HepG2 (cell line): ENCODE data around the gene FAM114A1. TPM values are rescaled to one million over a fixed set of nuclear protein-coding genes. Genes with fewer than 3 reads are reported as not detected.

Experiments
- ATAC-seq: fragments of 200-7000 bp; cut with Tn5 transposase; 3 replicates; pipeline ENCODE4 v1.9.1; 2020; ENCODE audit warnings: mild to moderate bottlenecking, moderate library complexity
- BruUV-seq: library from RNA; stranded (reverse); fragments of 400-500 nt; replicated peaks from 2 replicates; lab custom pipeline; 2021; lab: Mats Ljungman, UMichigan
- CTCF ChIA-PET: fragments of 300-600 bp; formaldehyde crosslinking; extraction: SDS; loops from one replicate; lab custom pipeline; 2021; ENCODE audit warnings: low total read pairs, inconsistent platforms, low intra/inter-chr PET ratio; lab: Yijun Ruan, JAX
- POLR2A ChIA-PET: fragments of 350-600 bp; sonication (Branson Sonifier 250); formaldehyde crosslinking; loops from one replicate; lab custom pipeline; 2020; ENCODE audit warnings: antibody characterized with exemption, inconsistent platforms; lab: Yijun Ruan, JAX
- DNase-seq: peaks from one replicate; pipeline ENCODE4 v3.0.0-alpha.2; 2015; ENCODE audit warnings: low spot score
- FAIRE-seq: peaks from 3 replicates; lab custom pipeline; 2011; peaks lifted over from hg19 to GRCh38; lab: Jason Lieb, UNC
- H2AFZ ChIP-seq: one replicate; pipeline ENCODE4 v1.6.1; 2011; ENCODE audit warnings: low read length, inconsistent platforms
- H3K27ac ChIP-seq: fragments of 300-600 bp; 3 replicates; pipeline ENCODE4 v1.8.0; 2011; ENCODE audit warnings: mixed run types, mild to moderate bottlenecking, mixed read lengths, low read length, inconsistent platforms; ENCODE audit not compliant: insufficient read depth; ENCODE audit errors: extremely low read length
- H3K27me3 ChIP-seq, 2 experiments: fragments of 200-600 bp in 1 of 2; 2 replicates in 1 of 2; 3 replicates in 1 of 2; pipeline versions ENCODE4 v1.6.0 to v1.8.0; 2011; ENCODE audit warnings: low read length in 2 of 2, mild to moderate bottlenecking in 2 of 2, moderate library complexity in 2 of 2, inconsistent platforms in 1 of 2; ENCODE audit not compliant: insufficient read depth in 2 of 2, control insufficient read depth in 1 of 2
- H3K36me3 ChIP-seq, 2 experiments: fragments of 200-600 bp in 1 of 2; replicated peaks in 1 of 2; 2 replicates in 1 of 2; 3 replicates in 1 of 2; pipeline versions ENCODE4 v1.5.1 to v1.8.0; 2011; ENCODE audit warnings: low read length in 2 of 2, inconsistent platforms in 1 of 2; ENCODE audit not compliant: insufficient read depth in 2 of 2, control insufficient read depth in 1 of 2
- H3K4me1 ChIP-seq: 2 replicates; pipeline ENCODE4 v1.5.1; 2012; ENCODE audit warnings: low read length, inconsistent platforms; ENCODE audit not compliant: insufficient read depth
- H3K4me2 ChIP-seq: 2 replicates; pipeline ENCODE4 v1.6.0; 2011; ENCODE audit warnings: low read depth, low read length, inconsistent platforms
- H3K4me3 ChIP-seq, 3 experiments: fragments of 200-600 bp in 1 of 3; sonication (generic), shearing (Covaris generic) in 1 of 3; replicated peaks in 1 of 3; 2 replicates each; pipeline ENCODE4 v1.5.1; 2011 to 2016; ENCODE audit warnings: low read length in 3 of 3, inconsistent platforms in 2 of 3, low read depth in 2 of 3, mild to moderate bottlenecking in 2 of 3, control low read depth in 1 of 3, mixed read lengths in 1 of 3; ENCODE audit not compliant: insufficient read depth in 1 of 3
- H3K79me2 ChIP-seq: one replicate; pipeline ENCODE4 v1.6.1; 2011; ENCODE audit warnings: low read length, inconsistent platforms; ENCODE audit not compliant: insufficient read depth
- H3K9ac ChIP-seq: 2 replicates; pipeline ENCODE4 v1.6.0; 2011; ENCODE audit warnings: mild to moderate bottlenecking, low read depth, low read length, inconsistent platforms; ENCODE audit not compliant: insufficient read depth
- H3K9me3 ChIP-seq: 2 replicates; pipeline ENCODE4 v1.5.1; 2012; ENCODE audit warnings: mild to moderate bottlenecking, low read length
- H4K20me1 ChIP-seq: 2 replicates; pipeline ENCODE4 v1.6.0; 2011; ENCODE audit warnings: inconsistent platforms, mild to moderate bottlenecking, low read length, moderate library complexity; ENCODE audit not compliant: insufficient read depth
- BCLAF1 ChIP-seq: fragments of 450-650 bp; IDR thresholded peaks from 2 replicates; pipeline ENCODE4 v1.6.1; 2017; ENCODE audit warnings: mild to moderate bottlenecking
- JUNB ChIP-seq: sonication (generic); formaldehyde crosslinking; IDR thresholded peaks from 2 replicates; pipeline ENCODE4 v1.8.0; 2022; ENCODE audit warnings: missing genetic modification reagents, mild to moderate bottlenecking, borderline replicate concordance
- ONECUT2 ChIP-seq: sonication (generic); formaldehyde crosslinking; IDR thresholded peaks from 2 replicates; pipeline ENCODE4 v1.4.0; 2020; ENCODE audit warnings: missing genetic modification reagents
- RCOR2 ChIP-seq: IDR thresholded peaks from 2 replicates; pipeline ENCODE4 v1.6.1; 2016; ENCODE audit warnings: missing biosample characterization, missing genetic modification reagents
- TCF7 ChIP-seq: sonication (generic); IDR thresholded peaks from 2 replicates; pipeline ENCODE4 v1.6.1; 2016; ENCODE audit warnings: antibody characterized with exemption, low read depth
- ZBTB4 ChIP-seq: sonication (generic); formaldehyde crosslinking; IDR thresholded peaks from 2 replicates; pipeline ENCODE4 v1.4.0; 2020; ENCODE audit warnings: missing genetic modification reagents, mild to moderate bottlenecking, borderline replicate concordance
- ZNF101 ChIP-seq: sonication (generic); formaldehyde crosslinking; IDR thresholded peaks from 2 replicates; pipeline ENCODE4 v1.4.0; 2020; ENCODE audit warnings: mild to moderate bottlenecking, low read depth, missing genetic modification reagents, borderline replicate concordance
- ZNF558 ChIP-seq: sonication (generic); formaldehyde crosslinking; IDR thresholded peaks from 2 replicates; pipeline ENCODE4 v1.9.0; 2022; ENCODE audit warnings: mild to moderate bottlenecking, missing genetic modification reagents, borderline replicate concordance
- ZNF749 ChIP-seq: sonication (generic); formaldehyde crosslinking; IDR thresholded peaks from 2 replicates; pipeline ENCODE4 v1.8.0; 2022; ENCODE audit warnings: mild to moderate bottlenecking, missing genetic modification reagents, moderate library complexity, borderline replicate concordance
- ZNF780A ChIP-seq: sonication (generic); formaldehyde crosslinking; IDR thresholded peaks from 2 replicates; pipeline ENCODE4 v1.8.0; 2022; ENCODE audit warnings: mild to moderate bottlenecking, missing genetic modification reagents, moderate library complexity
- WGBS: methylation state at CpG from one replicate; pipeline ENCODE4 v1.1.6; 2017; ENCODE audit warnings: low lambda C conversion rate; 5-methylcytosine and 5-hydroxymethylcytosine counted together
- in situ Hi-C: cut with HindIII; loops from 2 replicates; pipeline ENCODE4 v1.10.0; 2017; ENCODE audit warnings: low pct_unique_long_range_greater_than_20kb; ENCODE audit not compliant: extremely low pct_ligation_motif_present
- intact Hi-C: fragments of 100-400 bp; cut with micrococcal nuclease; formaldehyde crosslinking; loops from one replicate; pipeline ENCODE4 v1.10.0; 2022; ENCODE audit not compliant: unreplicated experiment
- polyA plus RNA-seq, 8 experiments: library from polyadenylated mRNA; depleted of rRNA in 3 of 8; stranded (reverse) in 7 of 8; unstranded in 1 of 8; fragments of >200 nt; fragmentation: Illumina TruSeq in 4 of 8; extraction: Trizol in 4 of 8; gene quantifications; 2 replicates each; pipeline versions ENCODE4 v1.2.1 to v1.2.3, GENCODE V29; 2011 to 2016; ENCODE audit warnings: low read depth in 4 of 8, missing spikeins in 1 of 8, mixed read lengths in 1 of 8; ENCODE audit not compliant: insufficient read depth in 1 of 8
- total RNA-seq, 5 experiments: library from RNA; depleted of rRNA; stranded (reverse); fragments of >200 nt; fragmentation: Illumina TruSeq; extraction: Trizol; gene quantifications; 2 replicates each; pipeline ENCODE4 v1.2.3, GENCODE V29; 2016; ENCODE audit warnings: low read depth in 1 of 5

Gene FAM114A1
- total and polyA plus RNA-seq, 2 of the 13 experiments (the other 11 are each of a cell fraction or from before 2014, with no cell fraction given): 61.0 to 76.9 TPM

GRCh38 chr4:38858097-38858420 lies 9.5 kb upstream of the FAM114A1 start:
- Histone ChIP-seq H3K4me3 (no peak overlapping the region), H4K20me1 (no peaks in the 10 kb centered on the region), H2AFZ (no peak overlapping the region), H3K27ac (no peak overlapping the region), H3K9me3 (no peaks in the 10 kb centered on the region), H3K9ac (no peak overlapping the region), H3K4me2 (peak overlapping the region; percentile 28; the same call in 1 of the 2 replicates), H3K4me1 (peaks cover 12% of the 10 kb centered on the region), H3K36me3 (no peaks in the 10 kb centered on the region), H3K27me3 (no peaks in the 10 kb centered on the region), H3K79me2 (no peaks in the 10 kb centered on the region)
- no TSS peak for BruUV-seq
- CTCF ChIA-PET: no interaction called here
- DNase-seq (no peak), ATAC-seq (no peak), FAIRE-seq (no peak)
- WGBS: 4% methylated on average over 3 of the region's 3 CpGs
- TF ChIP-seq BCLAF1 (no peak), TCF7 (no peak), JUNB (CRISPR knock-in tag) (no peak), ONECUT2 (CRISPR knock-in tag) (no peak), ZNF558 (CRISPR knock-in tag) (no peak)
- POLR2A ChIA-PET: no interaction called here
- intact Hi-C loops (no loop called here), in situ Hi-C loops (loop anchor here (5.0 kb wide), 1 partner anchor 101 kb away; no protein-coding TSS in a partner anchor)

- ATAC-seq: no peak
- Histone ChIP-seq H3K4me3 (no peak overlapping the region), H3K27me3 (no peaks in the 10 kb centered on the region), H3K27ac (no peak overlapping the region), H3K4me2 (no peak overlapping the region), H3K9ac (no peak overlapping the region), H3K36me3 (no peaks in the 10 kb centered on the region), H3K9me3 (no peaks in the 10 kb centered on the region), H2AFZ (no peak overlapping the region), H3K4me1 (peaks cover 12% of the 10 kb centered on the region), H4K20me1 (no peaks in the 10 kb centered on the region), H3K79me2 (no peaks in the 10 kb centered on the region)
- CTCF ChIA-PET: no interaction called here
- 70% methylated on average over 7 of the region's 7 CpGs for WGBS
- no peak for DNase-seq
- no TSS peak for BruUV-seq
- intact Hi-C loops (no loop called here), in situ Hi-C loops (loop anchor here (5.0 kb wide), 1 partner anchor 102 kb away; no protein-coding TSS in a partner anchor)
- POLR2A ChIA-PET: no interaction called here
- FAIRE-seq: no peak
- no peak for TF ChIP-seq ZNF780A (CRISPR knock-in tag)
- no peak for TF ChIP-seq RCOR2 (CRISPR knock-in tag)
- no peak for TF ChIP-seq ZNF749 (CRISPR knock-in tag)
- no peak for TF ChIP-seq ZNF101 (CRISPR knock-in tag)
- TF ChIP-seq ZBTB4: no peak
Measured at GRCh38 chr4:38859501-38859900, 8.1 kb upstream of the FAM114A1 start.
